B cell (primary cell): ENCODE measurements around the gene ZMYND8. TPM values are rescaled to one million over a fixed set of nuclear protein-coding genes. Genes with fewer than 3 reads are reported as not detected.
"Not testable (repeated sequence)": the region's sequence is repeated elsewhere in the genome, so short reads cannot be mapped to it uniquely, and the experiment has no call there.

Source experiments
- ATAC-seq: fragments of 200-7000 bp; cut with Tn5 transposase; one replicate; pipeline ENCODE4 v1.10.0; 2021; ENCODE audit warnings: low read depth, mild to moderate bottlenecking, moderate number of reproducible peaks, moderate library complexity
- CTCF ChIA-PET: fragments of 350-600 bp; sonication (Branson Sonifier 250); formaldehyde crosslinking; loops from one replicate; lab custom pipeline; 2021; ENCODE audit warnings: antibody characterized with exemption, inconsistent platforms; lab: Charles Lee
- POLR2A ChIA-PET: fragments of 350-600 bp; sonication (Branson Sonifier 250); formaldehyde crosslinking; loops from one replicate; lab custom pipeline; 2021; ENCODE audit warnings: antibody characterized with exemption; lab: Charles Lee
- DNase-seq: peaks from one replicate; pipeline ENCODE4 v3.0.0; 2013
- H2AFZ ChIP-seq: 2 replicates; pipeline ENCODE4 v1.6.1; 2012; ENCODE audit warnings: mild to moderate bottlenecking, low read depth, low read length; ENCODE audit not compliant: insufficient read depth, poor library complexity, severe bottlenecking
- H3K27ac ChIP-seq, 2 donors: 1 replicate in 1 of 2; 2 replicates in 1 of 2; pipeline ENCODE4 v1.5.1; 2012 to 2013; ENCODE audit warnings: low read length in 2 of 2, mild to moderate bottlenecking in 2 of 2, moderate library complexity in 1 of 2
- H3K27me3 ChIP-seq, 4 experiments: fragments of 200-600 bp in 1 of 4; sonication (generic) in 1 of 4; replicated peaks in 1 of 4; 1 replicate in 2 of 4; 2 replicates in 2 of 4; pipeline versions ENCODE4 v1.6.1 to v1.7.0; 2013 to 2016; ENCODE audit warnings: low read length in 3 of 4, mild to moderate bottlenecking in 2 of 4, mixed read lengths in 1 of 4, moderate library complexity in 1 of 4; ENCODE audit not compliant: insufficient read depth in 4 of 4, control insufficient read depth in 3 of 4; ENCODE audit errors: control extremely low read depth in 1 of 4
- H3K36me3 ChIP-seq, 2 experiments: replicated peaks in 1 of 2; 1 replicate in 1 of 2; 2 replicates in 1 of 2; pipeline versions ENCODE4 v1.6.1 to v1.7.1; 2013; ENCODE audit warnings: low read length in 1 of 2; ENCODE audit not compliant: insufficient read depth in 2 of 2, control insufficient read depth in 1 of 2; ENCODE audit errors: control extremely low read depth in 1 of 2, extremely low read depth in 1 of 2
- H3K4me1 ChIP-seq, 2 donors: fragments of 200-600 bp in 1 of 2; sonication (generic) in 1 of 2; 1 replicate in 1 of 2; 2 replicates in 1 of 2; pipeline versions ENCODE4 v1.5.1 to v1.6.1; 2013 to 2017; ENCODE audit warnings: low read length in 2 of 2; ENCODE audit not compliant: control insufficient read depth in 2 of 2, insufficient read depth in 2 of 2
- H3K4me2 ChIP-seq: replicated peaks from 2 replicates; pipeline ENCODE3; 2012; ENCODE audit warnings: mild to moderate bottlenecking, low read depth, low read length; ENCODE audit not compliant: poor library complexity, severe bottlenecking
- H3K4me3 ChIP-seq, 5 experiments: fragments of 200-600 bp in 1 of 5; sonication (generic) in 1 of 5; 1 replicate in 3 of 5; 2 replicates in 2 of 5; pipeline versions ENCODE4 v1.5.1 to v1.7.0; 2011 to 2016; ENCODE audit warnings: low read length in 4 of 5, mild to moderate bottlenecking in 4 of 5, low read depth in 2 of 5, control low read depth in 1 of 5, moderate library complexity in 1 of 5; ENCODE audit not compliant: insufficient read depth in 1 of 5; ENCODE audit errors: control extremely low read depth in 1 of 5, extremely low read depth in 1 of 5
- H3K79me2 ChIP-seq: fragments of 200-600 bp; sonication (generic); one replicate; pipeline ENCODE4 v1.6.0; 2016; ENCODE audit warnings: low read length; ENCODE audit not compliant: control insufficient read depth, insufficient read depth
- H3K9ac ChIP-seq: fragments of 200-600 bp; sonication (generic); 2 replicates; pipeline ENCODE4 v1.6.1; 2017; ENCODE audit warnings: mild to moderate bottlenecking, low read length, moderate library complexity
- H3K9me3 ChIP-seq, 3 donors: one replicate each; pipeline versions ENCODE4 v1.6.1 to v1.7.1; 2013; ENCODE audit warnings: low read length in 2 of 3; ENCODE audit not compliant: control insufficient read depth in 2 of 3, insufficient read depth in 1 of 3; ENCODE audit errors: control extremely low read depth in 1 of 3
- H4K20me1 ChIP-seq: 2 replicates; pipeline ENCODE4 v1.6.0; 2012; ENCODE audit warnings: mild to moderate bottlenecking, low read length; ENCODE audit not compliant: insufficient read depth, control insufficient read depth, poor library complexity, severe bottlenecking
- H3K27ac Mint-ChIP-seq: one replicate; pipeline ENCODE4 v1.8.0; 2021; ENCODE audit warnings: mixed read lengths
- H3K27me3 Mint-ChIP-seq: one replicate; pipeline ENCODE4 v1.8.0; 2021; ENCODE audit warnings: mixed read lengths
- H3K4me1 Mint-ChIP-seq: one replicate; pipeline ENCODE4 v1.8.0; 2021; ENCODE audit warnings: mixed read lengths
- H3K4me3 Mint-ChIP-seq: one replicate; pipeline ENCODE4 v1.8.0; 2021; ENCODE audit warnings: mixed read lengths
- H3K9me3 Mint-ChIP-seq: one replicate; pipeline ENCODE4 v1.8.0; 2022; ENCODE audit warnings: mixed read lengths; ENCODE audit not compliant: insufficient read depth
- EZH2 ChIP-seq: IDR thresholded peaks from 2 replicates; pipeline ENCODE4 v1.6.1; 2012; ENCODE audit warnings: borderline replicate concordance, low read depth, mild to moderate bottlenecking, moderate library complexity, low read length; ENCODE audit not compliant: insufficient read depth, poor library complexity, severe bottlenecking
- WGBS: methylation state at CpG from one replicate; pipeline ENCODE4 v1.1.5; 2013; ENCODE audit warnings: missing lambda C conversion rate; ENCODE audit not compliant: insufficient coverage; 5-methylcytosine and 5-hydroxymethylcytosine counted together
- intact Hi-C: fragments of 100-400 bp; cut with micrococcal nuclease; formaldehyde crosslinking; loops from one replicate; pipeline ENCODE4 v1.10.0; 2022
- polyA plus RNA-seq: library from polyadenylated mRNA; depleted of rRNA; stranded (reverse); fragments of >200 nt; gene quantifications from 2 replicates; pipeline ENCODE4 v1.2.3, GENCODE V29; 2012
- total RNA-seq, 2 donors: library from RNA; stranded (reverse); fragments of 120-200 nt in 1 of 2; gene quantifications; 1 replicate in 1 of 2; 2 replicates in 1 of 2; pipeline versions ENCODE4 v1.2.3 to v1.2.4, GENCODE V29; 2013 to 2022
- TF ChIP-seq, protein P1 (sequence below): fragments of 200-600 bp; IDR thresholded peaks from one replicate; pipeline ENCODE4 v1.8.0; 2022; ENCODE audit warnings: antibody characterized with exemption, mild to moderate bottlenecking

Gene ZMYND8
- total and polyA plus RNA-seq, 2 donors (not counting 1 experiment from before 2014, with no cell fraction given): 20.3 to 67.2 TPM

DNA sequence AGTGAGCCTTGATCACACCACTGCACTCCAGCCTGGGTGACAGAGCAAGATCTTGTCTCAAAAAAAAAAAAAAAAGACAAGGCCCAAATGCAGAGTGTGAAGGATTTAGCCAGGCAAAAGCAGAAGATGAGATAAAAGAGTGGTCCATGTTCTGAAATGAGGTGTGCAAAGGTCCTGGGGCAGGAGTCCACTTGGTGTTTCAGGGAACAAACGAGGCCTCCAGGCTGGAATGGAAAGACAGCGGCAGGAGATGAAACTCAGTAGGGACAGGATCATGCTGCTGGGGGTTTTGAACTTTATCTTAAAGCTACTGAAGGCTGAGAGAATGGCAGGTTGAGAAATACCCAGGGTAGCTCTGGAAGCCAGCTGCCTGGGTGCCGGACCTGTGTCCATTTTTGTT, 178.2 kb downstream of the ZMYND8 start:
- DNase-seq (no peak), ATAC-seq (no peak)
- Histone ChIP-seq H4K20me1 (no peaks in the 10 kb centered on the region), H3K4me2 (no peak overlapping the region), H3K9ac (no peak overlapping the region), H3K79me2 (no peaks in the 10 kb centered on the region), H3K4me3 (no peak overlapping the region), H3K27me3 (no peaks in the 10 kb centered on the region), H3K4me1 (no peaks in the 10 kb centered on the region), H2AFZ (no peak overlapping the region), H3K36me3 (no peaks in the 10 kb centered on the region), H3K27ac (no peak overlapping the region), H3K9me3 (no peaks in the 10 kb centered on the region)
- Mint-ChIP-seq H3K4me3 (no peak overlapping the region), H3K27ac (no peak overlapping the region), H3K4me1 (peaks cover 1% of the 10 kb centered on the region), H3K27me3 (peaks cover 7% of the 10 kb centered on the region), H3K9me3 (peaks cover 2% of the 10 kb centered on the region)
- 67% methylated on average over 2 of the region's 3 CpGs for WGBS
- intact Hi-C loops: no loop called here
- TF ChIP-seq, protein P1, sequence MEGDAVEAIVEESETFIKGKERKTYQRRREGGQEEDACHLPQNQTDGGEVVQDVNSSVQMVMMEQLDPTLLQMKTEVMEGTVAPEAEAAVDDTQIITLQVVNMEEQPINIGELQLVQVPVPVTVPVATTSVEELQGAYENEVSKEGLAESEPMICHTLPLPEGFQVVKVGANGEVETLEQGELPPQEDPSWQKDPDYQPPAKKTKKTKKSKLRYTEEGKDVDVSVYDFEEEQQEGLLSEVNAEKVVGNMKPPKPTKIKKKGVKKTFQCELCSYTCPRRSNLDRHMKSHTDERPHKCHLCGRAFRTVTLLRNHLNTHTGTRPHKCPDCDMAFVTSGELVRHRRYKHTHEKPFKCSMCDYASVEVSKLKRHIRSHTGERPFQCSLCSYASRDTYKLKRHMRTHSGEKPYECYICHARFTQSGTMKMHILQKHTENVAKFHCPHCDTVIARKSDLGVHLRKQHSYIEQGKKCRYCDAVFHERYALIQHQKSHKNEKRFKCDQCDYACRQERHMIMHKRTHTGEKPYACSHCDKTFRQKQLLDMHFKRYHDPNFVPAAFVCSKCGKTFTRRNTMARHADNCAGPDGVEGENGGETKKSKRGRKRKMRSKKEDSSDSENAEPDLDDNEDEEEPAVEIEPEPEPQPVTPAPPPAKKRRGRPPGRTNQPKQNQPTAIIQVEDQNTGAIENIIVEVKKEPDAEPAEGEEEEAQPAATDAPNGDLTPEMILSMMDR: no peak
- TF ChIP-seq EZH2: no peak
- POLR2A ChIA-PET: no interaction called here
- CTCF ChIA-PET: no interaction called here

DNA sequence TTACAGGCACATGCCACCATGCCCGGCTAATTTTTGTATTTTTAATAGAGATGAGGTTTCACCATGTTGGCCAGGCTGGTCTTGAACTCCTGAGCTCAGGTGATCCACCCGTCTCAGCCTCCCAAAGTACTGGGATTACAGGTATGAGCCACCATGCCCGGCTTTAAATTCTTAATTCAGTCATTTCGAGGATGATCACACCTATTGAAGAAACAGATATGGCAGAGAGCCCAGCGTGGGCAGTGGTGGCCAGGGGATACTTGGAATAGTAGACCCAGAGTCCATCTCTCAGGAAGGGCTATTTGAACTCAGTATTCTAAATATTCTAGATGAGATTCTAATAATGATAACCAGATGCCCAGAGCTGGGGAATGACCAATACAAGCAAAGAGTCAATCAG, 180.3 kb downstream of the ZMYND8 start:
- H3K4me1 ChIP-seq, DNase-seq, H3K4me3 ChIP-seq, H3K4me2 ChIP-seq, POLR2A ChIA-PET, H3K9ac ChIP-seq, H3K27ac ChIP-seq, intact Hi-C loops, H4K20me1 ChIP-seq, H3K4me3 Mint-ChIP-seq, H3K27ac Mint-ChIP-seq, H3K36me3 ChIP-seq, H2AFZ ChIP-seq, H3K79me2 ChIP-seq, H3K27me3 ChIP-seq, H3K4me1 Mint-ChIP-seq, H3K9me3 Mint-ChIP-seq, H3K9me3 ChIP-seq, ATAC-seq: not testable (repeated sequence)
- CTCF ChIA-PET: interaction anchor here (0.7 kb wide), 1 partner anchor 432 kb away, joined by 3 read pairs; no protein-coding TSS in a partner anchor
- 78% methylated on average over 4 of the region's 5 CpGs for WGBS
- H3K27me3 Mint-ChIP-seq: peaks cover 10% of the 10 kb centered on the region
